Right lung (tissue), 5 donors: ENCODE data around the gene PPIF. TPM values are rescaled to one million over a fixed set of nuclear protein-coding genes. Genes with fewer than 3 reads are reported as not detected.

Experiments used
- DNase-seq, 2 donors: peaks; one replicate each; pipeline ENCODE4 v3.0.0-alpha.2; 2013
- polyA plus RNA-seq, 5 donors: library from polyadenylated mRNA; unstranded; fragments of 120-200 nt; gene quantifications; one replicate each; pipeline versions ENCODE4 v1.2.1 to v1.2.3, GENCODE V29; 2013; ENCODE audit warnings: inconsistent platforms in 1 of 5, low replicate concordance in 1 of 5; ENCODE audit not compliant: insufficient read length in 5 of 5, insufficient read depth in 1 of 5

PPIF gene
- polyA plus RNA-seq, 5 donors, result 29.7 to 34.7 (median 31.0) TPM

DNA sequence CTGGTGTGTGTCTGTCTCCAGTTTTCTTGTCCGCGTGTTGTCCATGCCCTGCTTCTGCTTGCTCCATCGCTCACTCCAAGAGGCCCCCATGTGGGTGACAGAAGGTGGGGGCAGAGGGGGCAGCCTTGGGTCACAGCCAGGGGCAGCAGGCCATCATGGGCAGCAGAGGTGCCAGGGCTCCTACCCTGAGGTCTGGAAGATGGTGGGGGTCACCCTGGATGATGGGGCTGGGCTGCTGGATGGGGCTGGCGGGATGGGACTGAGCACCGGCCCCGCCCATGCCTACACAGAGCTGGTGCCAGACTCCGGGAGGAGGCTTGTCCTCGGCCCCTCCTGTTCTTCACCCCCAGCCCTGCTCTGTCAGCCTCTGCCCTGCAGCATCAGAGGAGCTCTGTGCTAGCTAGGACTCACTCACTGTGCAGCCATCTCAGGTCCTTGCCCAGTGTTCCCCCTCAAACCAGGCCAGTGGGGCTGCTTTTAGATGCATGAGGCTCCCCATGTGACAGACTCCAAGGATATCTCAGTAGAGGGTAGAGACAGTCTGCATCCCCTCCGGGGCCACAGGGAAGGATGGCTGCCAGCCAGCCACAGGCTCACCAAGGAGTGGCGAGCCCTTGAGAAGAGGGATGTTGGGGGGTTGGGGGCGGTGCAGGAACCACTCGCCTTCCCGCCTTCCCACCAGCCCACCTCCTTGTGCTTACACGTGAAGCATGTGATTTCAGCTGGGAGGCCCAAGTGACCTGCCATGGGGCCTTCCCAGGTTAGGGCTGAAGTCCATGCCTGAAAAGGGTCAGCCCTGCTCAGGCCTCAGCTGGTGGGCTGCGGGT, 35.5 kb upstream of the PPIF start:
- no peak for DNase-seq

DNA sequence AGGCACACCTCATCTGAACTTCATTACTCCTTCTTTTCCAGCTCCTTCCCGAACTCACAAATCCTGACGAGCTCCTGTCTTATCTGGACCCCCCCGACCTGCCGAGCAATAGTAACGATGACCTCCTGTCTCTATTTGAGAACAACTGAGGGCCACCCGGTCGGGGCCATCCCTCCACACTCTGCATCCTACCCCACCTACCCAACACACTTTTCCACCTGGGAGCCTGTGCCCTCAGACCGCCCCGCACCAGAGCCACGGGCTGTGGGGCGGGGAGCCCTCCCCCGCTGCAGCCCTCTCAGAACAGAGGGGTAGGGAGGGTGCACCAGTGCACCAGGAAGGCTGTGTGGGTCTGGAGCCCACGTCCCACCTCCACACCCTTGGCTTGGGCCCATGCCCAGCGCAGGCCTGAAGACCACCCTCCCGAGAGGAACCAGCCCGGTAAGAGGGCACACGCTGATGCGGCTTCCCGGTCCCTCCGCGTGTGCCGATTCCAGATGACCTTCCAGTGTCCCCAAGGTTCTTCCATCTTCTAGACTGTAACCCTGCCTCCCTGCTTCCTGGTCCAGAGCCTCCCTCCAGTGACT, 34.6 kb upstream of the PPIF start:
- DNase-seq, result no peak

DNA sequence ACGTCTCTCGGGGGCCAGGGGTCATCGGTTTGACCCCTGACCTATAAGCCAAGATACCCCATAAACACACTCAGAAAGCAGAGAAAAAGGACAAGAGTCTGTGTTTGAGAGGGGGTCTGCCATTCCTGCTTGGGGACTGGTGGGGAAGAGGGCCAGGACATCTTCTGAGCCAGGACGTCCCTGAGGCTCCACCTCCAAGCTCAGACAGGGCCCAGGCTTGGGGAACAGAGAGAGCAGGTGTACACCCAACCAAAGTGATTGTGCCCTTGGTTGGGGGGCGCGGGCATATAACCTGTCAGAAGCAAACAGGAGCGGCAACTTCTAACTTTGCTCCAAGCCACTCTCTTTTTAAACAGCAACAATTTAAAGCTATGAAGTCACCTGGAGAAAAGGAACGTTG, 33.9 kb upstream of the PPIF start:
- DNase-seq, result no peak

DNA sequence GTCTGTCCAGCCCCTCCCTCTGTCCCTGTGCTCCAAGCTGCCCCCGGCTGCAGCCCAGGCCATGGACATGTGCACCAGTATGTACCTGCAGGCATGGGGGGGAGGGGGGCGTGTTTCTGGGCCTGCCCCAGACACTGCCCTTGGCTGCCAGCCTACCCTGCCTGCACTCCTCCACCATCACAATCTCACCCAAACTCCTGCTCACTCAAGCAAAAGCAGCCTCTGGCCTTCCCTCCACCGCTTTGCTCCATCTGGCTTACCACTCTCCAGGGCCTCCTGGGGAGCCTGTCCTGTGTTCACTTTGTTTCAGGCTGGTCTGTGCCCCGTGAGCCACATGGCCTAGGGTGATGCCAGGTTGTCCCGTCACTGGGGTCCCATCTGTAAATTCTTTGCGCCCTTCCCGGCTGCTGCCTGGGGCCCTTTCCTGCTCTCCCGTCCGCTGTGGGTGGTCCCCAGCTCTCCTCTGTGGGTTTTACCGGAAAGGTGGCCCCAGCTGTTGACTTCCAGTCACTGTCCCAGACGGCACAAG, 33.3 kb upstream of the PPIF start:
- DNase-seq, result no peak

DNA sequence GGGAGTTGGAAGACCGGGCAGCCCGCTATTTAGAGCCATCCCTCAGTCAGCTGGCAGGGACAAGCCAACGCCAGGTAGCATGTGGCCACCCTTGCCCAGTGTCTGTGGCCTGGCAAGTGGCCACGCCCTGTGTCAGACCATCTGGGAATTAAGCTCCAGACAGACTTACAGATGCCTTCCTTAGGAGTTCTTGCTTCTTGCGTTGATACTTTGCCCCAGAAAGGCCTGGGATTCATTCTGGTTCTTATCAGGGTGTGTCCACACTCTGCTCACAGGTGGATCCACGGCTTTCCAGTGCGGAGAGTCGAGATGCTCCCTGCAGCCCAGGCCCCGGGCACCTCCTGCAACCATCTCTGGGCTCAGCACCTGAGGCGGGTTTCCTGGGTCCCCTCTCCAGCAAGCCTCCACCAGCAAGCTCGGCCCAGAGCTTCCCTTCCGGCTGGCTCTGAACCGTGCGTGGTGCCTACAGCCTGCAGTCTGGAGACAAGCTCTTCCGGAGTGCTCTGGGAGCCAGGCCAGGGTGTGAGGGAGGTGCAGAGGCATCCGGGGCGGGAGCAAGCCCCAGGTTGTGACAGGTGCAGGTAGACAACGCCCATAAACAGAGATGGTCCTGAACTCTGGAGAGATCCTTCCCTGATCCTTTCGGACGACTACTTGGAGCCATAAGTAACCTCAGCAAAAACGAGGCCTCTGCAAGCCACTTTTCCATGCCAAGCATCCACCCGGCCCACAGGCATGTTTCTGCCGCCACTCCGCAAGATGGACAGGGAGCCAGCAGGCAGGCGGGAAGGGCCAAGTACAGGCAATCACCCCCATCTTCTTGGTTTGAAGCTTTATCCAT, 32.3 kb upstream of the PPIF start:
- DNase-seq, result no peak

DNA sequence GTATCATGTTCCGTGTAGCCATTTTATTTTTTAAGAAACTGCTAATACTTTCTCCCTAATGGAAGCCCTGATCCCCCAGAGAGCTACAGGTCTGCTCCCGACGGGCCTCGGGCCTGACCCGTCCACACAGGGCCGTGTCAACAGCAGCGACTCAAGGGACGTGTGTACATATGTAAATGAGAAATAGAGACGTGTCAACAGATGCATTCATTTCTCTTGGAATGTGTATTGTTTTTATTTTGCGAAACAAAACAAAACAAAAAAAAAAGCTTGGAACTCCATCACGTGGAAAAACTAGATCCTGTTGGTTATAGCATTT, 31.7 kb upstream of the PPIF start:
- no peak for DNase-seq

DNA sequence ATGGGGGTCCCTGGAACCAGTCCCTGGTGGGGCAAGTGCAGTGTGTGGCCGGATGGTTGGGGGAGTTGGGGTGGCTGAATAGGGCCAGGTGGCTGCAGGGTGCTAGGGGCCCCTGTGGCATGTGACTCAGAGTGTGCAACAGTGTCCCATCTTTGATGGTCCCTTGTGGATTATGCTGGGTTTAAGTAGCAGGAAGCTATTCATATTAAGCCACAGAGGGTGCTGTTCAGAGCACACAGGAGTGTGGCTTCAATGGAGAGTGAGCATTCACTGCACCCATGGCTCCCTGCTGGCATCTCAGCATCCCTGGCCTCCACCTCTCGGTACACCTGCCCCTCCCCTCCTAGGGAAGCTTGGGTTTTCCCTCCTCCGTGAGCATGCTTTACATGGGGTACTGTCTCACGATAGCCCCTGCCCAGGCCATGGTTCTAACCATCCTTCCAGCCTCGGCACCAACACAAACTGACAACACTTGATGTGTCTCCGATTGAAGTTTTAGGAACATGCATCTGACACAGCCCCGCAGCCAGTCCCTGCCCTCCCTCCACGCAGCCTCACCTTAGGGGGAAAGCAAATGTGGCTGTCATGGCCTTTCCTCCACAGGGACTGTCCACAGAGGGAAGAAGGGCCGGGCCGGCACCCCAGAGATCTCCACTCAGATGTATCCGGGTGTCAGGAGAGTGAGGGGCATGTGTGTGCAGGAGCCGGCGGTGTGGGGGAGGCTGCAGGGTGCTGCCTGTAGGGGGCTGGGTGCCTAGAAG, 30.4 kb upstream of the PPIF start:
- DNase-seq, result no peak

- no peak for DNase-seq
Measured at GRCh38 chr10:79318369-79318768, 28.9 kb upstream of the PPIF start.

- no peak for DNase-seq
Measured at GRCh38 chr10:79319115-79319771, 28.0 kb upstream of the PPIF start.

- DNase-seq, result no peak
Measured at GRCh38 chr10:79320316-79320715, 27.0 kb upstream of the PPIF start.

GRCh38 chr10:79320820-79321493, 26.3 kb upstream of the PPIF start:
- DNase-seq, result no peak

DNA sequence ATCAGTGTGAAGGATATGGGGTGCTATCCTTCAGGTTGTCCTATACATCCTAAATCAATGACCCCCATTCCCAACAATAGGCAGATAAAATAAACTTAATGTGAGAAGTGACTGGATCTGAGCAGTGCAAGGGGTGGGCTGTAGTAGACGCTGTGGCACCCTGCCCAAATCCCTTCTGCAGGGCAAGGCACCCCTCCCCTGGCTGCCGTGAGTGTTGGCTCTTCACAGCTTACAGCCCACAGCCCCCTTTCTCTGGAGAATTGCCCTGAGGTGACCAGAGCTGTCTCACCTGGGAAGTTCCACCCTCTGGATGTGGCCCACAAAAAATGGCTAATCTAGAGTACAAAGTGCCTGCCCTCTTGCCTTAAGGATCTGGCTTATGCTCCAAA, 25.8 kb upstream of the PPIF start:
- DNase-seq, result no peak

GRCh38 chr10:79321951-79322350, 25.3 kb upstream of the PPIF start:
- no peak for DNase-seq

- peak in 1 of 2 donors; percentile 11 for DNase-seq
Measured at GRCh38 chr10:79322616-79323543, 24.4 kb upstream of the PPIF start.

- DNase-seq, result no peak
Measured at GRCh38 chr10:79323602-79324001, 23.7 kb upstream of the PPIF start.

GRCh38 chr10:79324032-79324695, 23.1 kb upstream of the PPIF start:
- no peak for DNase-seq

- no peak for DNase-seq
Measured at GRCh38 chr10:79326361-79327089, 20.7 kb upstream of the PPIF start.

DNA sequence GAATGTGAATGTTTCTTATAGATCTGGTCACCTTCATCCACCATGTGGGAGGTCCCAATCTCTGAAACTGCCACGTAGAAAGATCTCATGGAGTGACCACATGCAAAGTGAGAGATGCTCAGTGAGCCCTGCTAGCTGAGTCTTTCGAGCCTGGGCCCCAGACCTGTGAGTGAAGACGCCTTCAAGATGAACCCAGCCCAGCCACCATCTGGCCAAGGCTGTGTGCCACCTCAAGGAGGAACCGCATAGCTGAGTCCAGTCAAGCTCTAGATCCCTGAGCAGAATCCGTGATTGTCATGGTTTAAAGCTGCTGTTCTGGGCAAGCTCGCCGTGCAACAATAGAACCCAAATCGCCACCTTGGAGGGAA, 20.2 kb upstream of the PPIF start:
- DNase-seq, result no peak
